Ishikawa (cell line): ENCODE data around the gene ACSL5.

ENCODE experiments used
- CEBPB ChIP-seq: IDR thresholded peaks from 2 replicates; pipeline ENCODE4 v1.6.1; 2012
- CREB1 ChIP-seq: IDR thresholded peaks from 2 replicates; pipeline ENCODE4 v1.6.1; 2012; ENCODE audit warnings: low read depth
- EGR1 ChIP-seq: IDR thresholded peaks from 2 replicates; pipeline ENCODE4 v1.6.1; 2012
- EP300 ChIP-seq: IDR thresholded peaks from 2 replicates; pipeline ENCODE4 v1.6.1; 2012; ENCODE audit warnings: borderline replicate concordance
- FOXM1 ChIP-seq: IDR thresholded peaks from 2 replicates; pipeline ENCODE4 v1.6.1; 2012; ENCODE audit warnings: low read depth, borderline replicate concordance
- MAX ChIP-seq: IDR thresholded peaks from 2 replicates; pipeline ENCODE4 v1.6.1; 2012
- NFIC ChIP-seq: IDR thresholded peaks from 2 replicates; pipeline ENCODE4 v1.6.1; 2012
- RAD21 ChIP-seq: IDR thresholded peaks from 2 replicates; pipeline ENCODE4 v1.6.1; 2012; ENCODE audit warnings: low read depth
- REST ChIP-seq: IDR thresholded peaks from 2 replicates; pipeline ENCODE4 v1.6.1; 2012; ENCODE audit warnings: low read depth, mild to moderate bottlenecking
- TAF1 ChIP-seq: IDR thresholded peaks from 2 replicates; pipeline ENCODE4 v1.6.1; 2012; ENCODE audit warnings: low read depth, mild to moderate bottlenecking
- TCF12 ChIP-seq: IDR thresholded peaks from 2 replicates; pipeline ENCODE4 v1.6.1; 2012; ENCODE audit warnings: low read depth
- TEAD4 ChIP-seq: IDR thresholded peaks from 2 replicates; pipeline ENCODE4 v1.6.1; 2012
- USF1 ChIP-seq: IDR thresholded peaks from 2 replicates; pipeline ENCODE4 v1.6.1; 2012
- YY1 ChIP-seq: IDR thresholded peaks from 2 replicates; pipeline ENCODE4 v1.6.1; 2012; ENCODE audit warnings: low read depth
- ZBTB7A ChIP-seq: IDR thresholded peaks from 2 replicates; pipeline ENCODE4 v1.6.1; 2012; ENCODE audit warnings: low read depth

The ACSL5 gene

GRCh38 chr10:112389271-112389822 lies 15.4 kb downstream of the ACSL5 start:
- no peak for TF ChIP-seq TCF12
- no peak for TF ChIP-seq CEBPB
- no peak for TF ChIP-seq USF1
- TF ChIP-seq MAX, result no peak
- TF ChIP-seq REST, result no peak
- no peak for TF ChIP-seq RAD21
- no peak for TF ChIP-seq ZBTB7A
- TF ChIP-seq NFIC, result no peak

GRCh38 chr10:112390125-112390703 lies 16.3 kb downstream of the ACSL5 start:
- no peak for TF ChIP-seq CREB1
- TF ChIP-seq ZBTB7A, result no peak
- no peak for TF ChIP-seq REST
- no peak for TF ChIP-seq USF1
- no peak for TF ChIP-seq EP300
- TF ChIP-seq YY1, result no peak
- TF ChIP-seq RAD21, result no peak
- TF ChIP-seq MAX, result no peak
- TF ChIP-seq EGR1, result no peak
- no peak for TF ChIP-seq CEBPB
- no peak for TF ChIP-seq NFIC
- TF ChIP-seq TCF12, result no peak
- TF ChIP-seq TAF1, result no peak
- TF ChIP-seq FOXM1, result no peak
- no peak for TF ChIP-seq TEAD4

- TF ChIP-seq TAF1 (no peak), ZBTB7A (no peak), USF1 (no peak), EGR1 (no peak), EP300 (no peak), RAD21 (no peak), YY1 (no peak), REST (no peak), NFIC (0 out of 2 replicates have a peak, but pooled peaks have one; percentile 30)
These were observed 19.4 kb downstream of the ACSL5 start for GRCh38 chr10:112393341-112393740.

- TF ChIP-seq TCF12 (no peak), ZBTB7A (no peak), TAF1 (no peak), RAD21 (no peak), NFIC (no peak)
These were observed 19.9 kb downstream of the ACSL5 start for GRCh38 chr10:112393827-112394226.

GRCh38 chr10:112394475-112394875 lies 20.6 kb downstream of the ACSL5 start:
- TF ChIP-seq FOXM1 (no peak), ZBTB7A (no peak), EGR1 (no peak), EP300 (no peak), TAF1 (no peak), TEAD4 (no peak), YY1 (no peak), CEBPB (no peak), REST (no peak), MAX (no peak), NFIC (no peak), RAD21 (no peak), USF1 (no peak), CREB1 (no peak)
